GM18873 (cell line): ENCODE data around the gene CRTAC1.

Experiments
- ATAC-seq: cut with Tn5 transposase; IDR thresholded peaks from one replicate; pipeline ENCODE4 v1.9.1; 2021; ENCODE audit warnings: mild to moderate bottlenecking, moderate library complexity, moderate number of reproducible peaks; ENCODE audit not compliant: unreplicated experiment, low FRiP score

The CRTAC1 gene

DNA sequence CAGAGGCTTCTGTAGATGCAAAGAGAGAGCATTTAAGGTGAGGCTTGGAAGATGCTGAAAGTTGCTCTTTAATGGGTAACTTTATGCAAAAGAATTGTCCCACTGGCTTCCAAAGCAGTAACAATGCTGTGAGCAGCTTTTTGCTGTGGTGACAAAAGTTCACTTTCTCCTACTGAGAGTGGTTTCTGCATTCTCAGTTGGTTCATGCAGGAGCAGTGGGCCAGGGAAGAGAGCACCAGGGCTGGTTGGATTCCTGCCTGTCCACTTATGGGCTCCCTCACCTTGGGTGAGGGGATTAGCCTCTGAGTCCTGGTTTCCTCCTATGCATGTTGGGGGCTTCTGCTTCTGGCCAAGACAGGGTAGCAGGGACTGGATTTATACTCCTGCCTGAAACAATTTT lies 211.8 kb downstream of the CRTAC1 start:
- ATAC-seq: no peak

DNA sequence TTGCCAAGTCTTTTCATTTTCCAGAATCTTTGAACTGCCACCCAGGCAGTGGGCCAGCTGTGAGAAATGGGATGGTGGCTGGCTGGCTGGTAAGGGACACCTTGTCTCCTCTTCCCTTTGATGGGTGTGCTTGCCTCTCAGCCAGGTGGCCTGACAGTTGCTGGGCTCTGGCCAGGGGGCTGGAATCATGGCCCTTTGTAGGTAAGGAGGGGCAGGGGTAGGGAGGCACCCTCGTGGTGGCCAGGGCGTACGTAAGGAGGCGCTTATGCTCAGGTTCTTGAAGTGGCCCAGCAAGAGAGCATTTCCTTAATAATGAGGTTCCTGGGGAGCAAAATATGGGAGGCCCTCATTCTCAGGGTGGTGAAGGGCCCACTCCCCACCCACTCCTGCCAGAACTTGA lies 213.8 kb downstream of the CRTAC1 start:
- no peak for ATAC-seq
